Measurements from ENCODE around the gene KRT79. TPM values are rescaled to one million over a fixed set of nuclear protein-coding genes. Genes with fewer than 3 reads are reported as not detected.

Gene KRT79
- total RNA-seq, 1 donor from 2014 or later, result not detected

DNA sequence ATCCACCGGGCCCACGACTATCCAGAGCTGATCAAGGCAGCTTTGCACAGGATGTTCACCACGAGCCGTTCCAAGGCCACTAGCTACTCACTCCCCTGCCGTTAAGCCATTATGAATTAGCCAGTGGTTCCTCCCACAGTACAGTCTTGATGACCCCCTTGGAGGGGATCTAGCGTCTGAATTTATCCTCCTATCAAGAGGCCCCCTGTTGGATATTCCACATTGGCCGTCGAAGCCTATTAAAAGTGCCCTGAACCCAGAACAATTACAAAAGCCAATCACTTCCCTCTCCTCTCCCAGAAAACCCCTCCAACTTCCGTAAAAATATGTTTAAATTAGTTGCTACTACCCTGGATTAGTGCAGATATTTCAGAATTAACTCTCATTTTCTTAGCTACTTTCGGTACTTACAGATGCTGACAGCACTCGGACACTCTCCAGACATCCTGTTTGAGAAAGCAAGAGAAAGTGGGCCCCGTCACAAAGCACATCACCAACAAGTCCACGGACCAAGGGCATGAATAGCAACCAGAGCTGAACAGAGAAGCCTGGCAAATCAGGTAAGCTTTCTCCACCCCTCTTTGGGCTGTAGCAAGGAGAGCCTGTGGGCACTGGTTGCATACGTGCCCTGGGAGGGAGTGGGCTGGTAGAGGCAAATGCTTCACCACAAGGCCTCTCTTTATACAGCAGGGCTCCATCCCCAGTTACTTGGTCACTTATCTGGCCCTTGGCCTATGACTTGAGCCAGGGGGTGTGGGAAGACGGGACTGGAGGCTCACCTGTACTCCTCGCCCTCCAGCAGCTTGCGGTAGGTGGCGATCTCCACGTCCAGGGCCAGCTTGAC is 43.5 kb downstream of the KRT79 start:
- H3K4me1 Mint-ChIP-seq (ENCODE audit: low read depth), result peaks cover 28% of the 10 kb centered on the region
- H3K9me3 Mint-ChIP-seq, result no peaks in the 10 kb centered on the region
- H3K36me3 Mint-ChIP-seq (ENCODE audit: low read depth), result no peaks in the 10 kb centered on the region
- H3K4me3 Mint-ChIP-seq (ENCODE audit: low read depth), result no peak overlapping the region
- intact Hi-C loops (cut with micrococcal nuclease), result no loop called here
- no peak for DNase-seq (ENCODE audit: low spot score)
- H3K27me3 Mint-ChIP-seq (ENCODE audit: low read depth), result peaks cover 31% of the 10 kb centered on the region
- no peak overlapping the region for H3K27ac Mint-ChIP-seq

DNA sequence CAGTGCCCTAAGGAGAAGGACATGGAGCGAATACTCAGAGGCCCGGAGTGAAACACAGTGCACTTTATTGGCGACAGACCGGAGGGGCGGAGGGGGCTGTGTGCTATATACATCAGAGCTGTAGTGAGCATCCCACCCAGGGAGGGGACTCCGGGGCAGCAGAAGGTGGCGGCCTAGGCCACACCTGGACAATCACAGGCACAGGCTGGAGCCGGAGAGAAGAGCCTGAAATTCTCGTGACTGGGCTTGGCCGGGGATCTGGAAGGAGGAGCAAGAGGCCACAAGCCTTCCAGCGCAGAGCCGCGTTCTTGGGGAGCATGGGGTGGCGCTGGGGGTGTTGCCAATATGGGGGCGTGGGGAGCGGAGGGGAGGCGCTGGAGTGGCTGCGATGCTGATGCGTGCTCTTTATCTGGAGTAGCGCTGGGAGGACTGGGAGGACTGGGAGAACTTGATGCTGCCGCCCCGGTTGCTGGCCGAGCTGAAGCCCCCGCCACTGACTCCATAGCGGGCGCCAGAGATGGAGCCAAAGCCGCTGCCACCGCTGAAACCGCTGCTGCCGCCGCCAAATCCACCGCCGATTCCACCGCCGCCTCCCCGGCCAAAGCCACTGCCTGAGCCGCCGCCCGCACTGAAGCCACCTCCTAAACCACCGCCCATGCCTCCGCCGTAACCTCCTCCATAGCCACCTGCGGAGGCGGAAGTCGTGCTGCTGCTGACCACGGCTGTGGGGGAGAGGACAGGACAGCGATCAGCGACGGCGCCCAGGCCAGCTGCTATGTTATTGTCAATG is 44.3 kb downstream of the KRT79 start:
- H3K4me1 Mint-ChIP-seq (ENCODE audit: low read depth), result peaks cover 26% of the 10 kb centered on the region
- H3K27ac Mint-ChIP-seq, result no peak overlapping the region
- H3K27me3 Mint-ChIP-seq (ENCODE audit: low read depth), result peaks cover 37% of the 10 kb centered on the region
- H3K4me3 Mint-ChIP-seq (ENCODE audit: low read depth), result no peak overlapping the region
- H3K36me3 Mint-ChIP-seq (ENCODE audit: low read depth), result no peaks in the 10 kb centered on the region
- DNase-seq (ENCODE audit: low spot score), result no peak
- intact Hi-C loops (cut with micrococcal nuclease), result no loop called here
- no peaks in the 10 kb centered on the region for H3K9me3 Mint-ChIP-seq

GRCh38 chr12:52788876-52789636 is 45.1 kb downstream of the KRT79 start:
- peaks cover 40% of the 10 kb centered on the region for H3K27me3 Mint-ChIP-seq (ENCODE audit: low read depth)
- no peak overlapping the region for H3K27ac Mint-ChIP-seq
- no peak overlapping the region for H3K4me3 Mint-ChIP-seq (ENCODE audit: low read depth)
- no peaks in the 10 kb centered on the region for H3K36me3 Mint-ChIP-seq (ENCODE audit: low read depth)
- no peak for DNase-seq (ENCODE audit: low spot score)
- intact Hi-C loops (cut with micrococcal nuclease), result no loop called here
- H3K9me3 Mint-ChIP-seq, result no peaks in the 10 kb centered on the region
- peaks cover 19% of the 10 kb centered on the region for H3K4me1 Mint-ChIP-seq (ENCODE audit: low read depth)

GRCh38 chr12:52788192-52788875 is 45.8 kb downstream of the KRT79 start:
- Mint-ChIP-seq H3K4me1 (ENCODE audit: low read depth) (peaks cover 14% of the 10 kb centered on the region), H3K4me3 (ENCODE audit: low read depth) (no peak overlapping the region), H3K9me3 (no peaks in the 10 kb centered on the region), H3K36me3 (ENCODE audit: low read depth) (no peaks in the 10 kb centered on the region), H3K27ac (no peak overlapping the region), H3K27me3 (ENCODE audit: low read depth) (peaks cover 40% of the 10 kb centered on the region)
- no peak for DNase-seq (ENCODE audit: low spot score)
- intact Hi-C loops (cut with micrococcal nuclease), result no loop called here

GRCh38 chr12:52787324-52788191 is 46.6 kb downstream of the KRT79 start:
- Mint-ChIP-seq H3K4me1 (ENCODE audit: low read depth) (peaks cover 6% of the 10 kb centered on the region), H3K9me3 (no peaks in the 10 kb centered on the region), H3K36me3 (ENCODE audit: low read depth) (no peaks in the 10 kb centered on the region), H3K27ac (no peak overlapping the region), H3K27me3 (ENCODE audit: low read depth) (peaks cover 40% of the 10 kb centered on the region), H3K4me3 (ENCODE audit: low read depth) (no peak overlapping the region)
- intact Hi-C loops (cut with micrococcal nuclease), result no loop called here
- DNase-seq (ENCODE audit: low spot score), result no peak

GRCh38 chr12:52784909-52785308 is 49.2 kb downstream of the KRT79 start:
- no peaks in the 10 kb centered on the region for H3K4me1 Mint-ChIP-seq (ENCODE audit: low read depth)
- DNase-seq (ENCODE audit: low spot score), result no peak
- H3K36me3 Mint-ChIP-seq (ENCODE audit: low read depth), result no peaks in the 10 kb centered on the region
- intact Hi-C loops (cut with micrococcal nuclease), result no loop called here
- H3K27ac Mint-ChIP-seq, result no peak overlapping the region
- H3K27me3 Mint-ChIP-seq (ENCODE audit: low read depth), result peaks cover 38% of the 10 kb centered on the region
- no peaks in the 10 kb centered on the region for H3K9me3 Mint-ChIP-seq
- H3K4me3 Mint-ChIP-seq (ENCODE audit: low read depth), result no peak overlapping the region

DNA sequence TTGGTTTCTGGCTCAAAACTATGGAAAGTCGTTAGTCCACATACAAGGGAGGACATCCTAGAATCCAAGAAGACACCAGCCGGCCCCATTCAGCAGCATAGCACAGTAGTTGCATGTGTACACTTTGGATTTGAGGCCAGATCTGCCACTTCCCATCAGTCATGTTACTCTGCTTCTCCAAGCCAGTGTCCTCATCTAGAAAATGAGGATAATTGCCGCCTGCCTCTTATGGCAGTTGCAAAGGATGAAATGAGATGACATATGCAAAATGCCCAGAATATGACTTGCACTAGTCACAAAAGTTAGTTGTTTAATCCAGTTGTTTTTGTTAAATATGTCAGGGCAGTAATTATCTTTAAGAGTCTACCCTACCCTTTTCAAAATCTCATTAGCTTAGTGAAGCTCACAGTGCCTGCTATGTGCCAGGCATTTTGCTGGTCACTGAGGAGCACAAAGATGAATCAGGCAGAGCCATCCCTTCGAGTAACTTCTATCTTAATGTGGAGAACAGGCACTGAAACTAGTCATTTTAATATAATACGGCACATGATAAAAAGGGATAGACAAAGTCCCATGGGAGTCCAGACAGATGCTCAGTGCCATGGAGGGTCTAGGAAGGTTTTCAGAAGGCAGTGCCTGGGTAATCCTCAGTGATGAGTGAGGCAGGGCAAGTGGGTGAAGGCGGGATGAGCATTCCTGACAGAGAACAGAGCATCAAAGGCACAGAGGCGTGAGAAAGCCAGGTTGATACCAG is 50.4 kb downstream of the KRT79 start:
- intact Hi-C loops (cut with micrococcal nuclease), result no loop called here
- Mint-ChIP-seq H3K36me3 (ENCODE audit: low read depth) (no peaks in the 10 kb centered on the region), H3K27ac (no peak overlapping the region), H3K27me3 (ENCODE audit: low read depth) (peaks cover 36% of the 10 kb centered on the region), H3K9me3 (no peaks in the 10 kb centered on the region), H3K4me1 (ENCODE audit: low read depth) (no peaks in the 10 kb centered on the region), H3K4me3 (ENCODE audit: low read depth) (no peak overlapping the region)
- DNase-seq (ENCODE audit: low spot score), result no peak

GRCh38 chr12:52782502-52782901 is 51.6 kb downstream of the KRT79 start:
- H3K4me3 Mint-ChIP-seq (ENCODE audit: low read depth), result no peak overlapping the region
- intact Hi-C loops (cut with micrococcal nuclease), result no loop called here
- no peak for DNase-seq (ENCODE audit: low spot score)
- H3K27ac Mint-ChIP-seq, result no peak overlapping the region
- no peaks in the 10 kb centered on the region for H3K4me1 Mint-ChIP-seq (ENCODE audit: low read depth)
- peaks cover 31% of the 10 kb centered on the region for H3K27me3 Mint-ChIP-seq (ENCODE audit: low read depth)
- no peaks in the 10 kb centered on the region for H3K9me3 Mint-ChIP-seq
- H3K36me3 Mint-ChIP-seq (ENCODE audit: low read depth), result no peaks in the 10 kb centered on the region

DNA sequence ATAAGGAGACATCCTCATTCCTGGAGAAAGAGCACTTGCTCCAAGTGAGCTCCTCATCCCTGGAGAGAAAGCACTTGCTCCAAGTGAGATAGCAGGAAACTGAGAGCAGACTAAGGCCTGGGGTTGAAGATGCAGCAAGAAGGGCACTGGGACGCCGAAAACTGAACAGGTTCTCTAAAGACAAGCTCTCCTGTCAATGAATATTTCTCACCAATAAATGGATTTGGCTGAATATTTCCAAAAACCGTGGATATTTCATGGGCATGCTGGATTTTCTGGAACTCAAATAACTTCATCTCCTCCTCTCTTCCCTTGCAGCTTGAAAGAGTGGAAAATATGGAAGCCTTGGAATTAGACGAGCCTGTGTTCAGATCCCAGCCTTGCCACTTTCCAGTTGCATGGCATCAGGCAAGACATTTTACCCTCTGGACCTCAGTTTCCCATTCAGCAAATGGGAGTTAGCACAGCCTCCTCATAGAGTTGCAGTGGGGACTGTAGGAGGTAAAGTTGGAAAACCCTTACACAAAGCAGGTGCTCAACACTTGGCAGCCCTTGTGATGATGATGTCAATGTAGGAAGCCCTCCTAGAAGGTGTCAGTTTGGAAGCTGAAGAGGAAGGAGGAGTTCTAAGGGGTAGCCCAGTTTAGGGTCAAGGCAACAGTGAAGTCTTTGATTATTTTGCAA is 52.6 kb downstream of the KRT79 start:
- no peaks in the 10 kb centered on the region for H3K36me3 Mint-ChIP-seq (ENCODE audit: low read depth)
- no peak overlapping the region for H3K27ac Mint-ChIP-seq
- peaks cover 32% of the 10 kb centered on the region for H3K27me3 Mint-ChIP-seq (ENCODE audit: low read depth)
- no peaks in the 10 kb centered on the region for H3K9me3 Mint-ChIP-seq
- H3K4me1 Mint-ChIP-seq (ENCODE audit: low read depth), result no peaks in the 10 kb centered on the region
- intact Hi-C loops (cut with micrococcal nuclease), result no loop called here
- no peak for DNase-seq (ENCODE audit: low spot score)
- H3K4me3 Mint-ChIP-seq (ENCODE audit: low read depth), result no peak overlapping the region

DNA sequence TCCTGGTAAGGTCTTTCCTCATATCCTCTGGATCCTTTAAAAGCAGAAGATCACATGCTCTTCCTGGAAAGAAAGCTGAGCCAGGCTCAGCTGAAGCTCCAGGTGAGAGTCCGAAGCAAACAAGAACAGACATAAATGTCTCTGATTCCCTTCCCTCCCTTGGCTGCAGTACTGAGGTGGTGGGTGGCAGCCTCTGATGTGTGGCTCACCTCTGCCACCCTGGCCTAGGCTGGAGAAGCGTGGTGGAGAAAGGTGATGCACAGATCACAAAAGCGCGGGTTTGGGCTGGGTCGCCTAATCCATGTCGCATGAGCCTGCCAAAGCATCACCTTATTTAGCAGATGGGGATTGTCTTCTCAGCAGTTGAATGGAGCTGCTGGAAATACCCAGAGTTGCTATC is 54.2 kb downstream of the KRT79 start:
- H3K27me3 Mint-ChIP-seq (ENCODE audit: low read depth), result peaks cover 23% of the 10 kb centered on the region
- no peak overlapping the region for H3K27ac Mint-ChIP-seq
- no peaks in the 10 kb centered on the region for H3K4me1 Mint-ChIP-seq (ENCODE audit: low read depth)

GRCh38 chr12:52778833-52779232 is 55.3 kb downstream of the KRT79 start:
- H3K4me1 Mint-ChIP-seq (ENCODE audit: low read depth), result no peaks in the 10 kb centered on the region
- DNase-seq (ENCODE audit: low spot score), result no peak
- intact Hi-C loops (cut with micrococcal nuclease), result no loop called here
- H3K27ac Mint-ChIP-seq, result no peak overlapping the region
- no peaks in the 10 kb centered on the region for H3K9me3 Mint-ChIP-seq
- no peak overlapping the region for H3K4me3 Mint-ChIP-seq (ENCODE audit: low read depth)
- H3K36me3 Mint-ChIP-seq (ENCODE audit: low read depth), result no peaks in the 10 kb centered on the region
- peaks cover 21% of the 10 kb centered on the region for H3K27me3 Mint-ChIP-seq (ENCODE audit: low read depth)

More for the DNA sequence above, 54.2 kb downstream of the KRT79 start:
- Mint-ChIP-seq H3K36me3 (ENCODE audit: low read depth) (no peaks in the 10 kb centered on the region), H3K4me3 (ENCODE audit: low read depth) (no peak overlapping the region), H3K9me3 (no peaks in the 10 kb centered on the region)
- intact Hi-C loops (cut with micrococcal nuclease), result no loop called here
- no peak for DNase-seq (ENCODE audit: low spot score)

All from activated T-helper 2 cell treated with anti-CD3 and anti-CD28 coated beads, Interferon-gamma antibody, Interleukin-2, Interleukin-4, amounts not matched to agents 10 μg/mL and 5 μg/mL and 100 μg/mL, durations not matched to agents 14 hours and 24 hours and 36 hours (primary cell).